H1 (cell line): Measurements from ENCODE around the gene LRP8. TPM values are rescaled to one million over a fixed set of nuclear protein-coding genes. Genes with fewer than 3 reads are reported as not detected.

Experiments used
- CTCF ChIA-PET: fragments of 300-600 bp; sonication (Branson Sonifier 250); formaldehyde crosslinking; loops from one replicate; lab custom pipeline; 2021; ENCODE audit not compliant: partially characterized antibody; lab: Charles Lee
- POLR2A ChIA-PET: fragments of 300-600 bp; sonication (Branson Sonifier 250); formaldehyde crosslinking; loops from one replicate; lab custom pipeline; 2021; ENCODE audit warnings: inconsistent platforms; ENCODE audit not compliant: partially characterized antibody; lab: Charles Lee
- DNase-seq, 2 experiments: peaks; one replicate each; pipeline versions ENCODE4 v3.0.0 to v3.0.0-alpha.2; 2010 to 2022; ENCODE audit warnings: low spot score in 2 of 2, low read depth in 1 of 2, mixed read lengths in 1 of 2
- FAIRE-seq: peaks from 2 replicates; lab custom pipeline; 2011; peaks lifted over from hg19 to GRCh38; lab: Jason Lieb, UNC
- H2AFZ ChIP-seq: 2 replicates; pipeline ENCODE4 v1.8.1; 2012; ENCODE audit warnings: low read length, inconsistent platforms
- H2AK5ac ChIP-seq: 2 replicates; pipeline ENCODE4 v1.6.1; 2013; ENCODE audit warnings: low read depth, low read length
- H2BK120ac ChIP-seq: replicated peaks from 2 replicates; pipeline ENCODE3; 2013; ENCODE audit warnings: low read depth, low read length, inconsistent platforms
- H2BK12ac ChIP-seq: 2 replicates; pipeline ENCODE4 v1.6.1; 2013; ENCODE audit warnings: low read depth, low read length
- H2BK15ac ChIP-seq: 2 replicates; pipeline ENCODE4 v1.6.1; 2013; ENCODE audit warnings: low read length
- H2BK20ac ChIP-seq: 2 replicates; pipeline ENCODE4 v1.6.1; 2013; ENCODE audit warnings: low read length
- H2BK5ac ChIP-seq: 2 replicates; pipeline ENCODE4 v1.6.1; 2013; ENCODE audit warnings: low read depth, low read length
- H3K14ac ChIP-seq: 2 replicates; pipeline ENCODE4 v1.6.1; 2013; ENCODE audit warnings: inconsistent platforms; ENCODE audit not compliant: insufficient read length
- H3K18ac ChIP-seq: 2 replicates; pipeline ENCODE4 v1.6.1; 2013; ENCODE audit warnings: low read length; ENCODE audit errors: extremely low read depth
- H3K23ac ChIP-seq: 2 replicates; pipeline ENCODE4 v1.6.1; 2013; ENCODE audit warnings: inconsistent platforms; ENCODE audit not compliant: insufficient read length
- H3K23me2 ChIP-seq: 2 replicates; pipeline ENCODE4 v1.6.1; 2013; ENCODE audit warnings: low read depth, low read length
- H3K27ac ChIP-seq: 2 replicates; pipeline ENCODE4 v1.6.1; 2011; ENCODE audit warnings: low read depth, low read length, inconsistent platforms
- H3K27me3 ChIP-seq, 4 experiments: replicated peaks in 1 of 4; 1 replicate in 1 of 4; 2 replicates in 3 of 4; pipeline versions ENCODE4 v1.6.1 to v1.8.1; 2011 to 2013; ENCODE audit warnings: low read length in 3 of 4, mild to moderate bottlenecking in 3 of 4, inconsistent platforms in 2 of 4, mixed read lengths in 2 of 4, moderate library complexity in 1 of 4; ENCODE audit not compliant: control insufficient read depth in 3 of 4, insufficient read depth in 3 of 4; ENCODE audit errors: extremely low read depth in 1 of 4
- H3K36me3 ChIP-seq, 4 experiments: 2 replicates each; pipeline versions ENCODE4 v1.6.1 to v1.8.1; 2011 to 2013; ENCODE audit warnings: mild to moderate bottlenecking in 4 of 4, low read length in 3 of 4, moderate library complexity in 2 of 4, control low read depth in 1 of 4, inconsistent platforms in 1 of 4; ENCODE audit not compliant: insufficient read depth in 4 of 4, control insufficient read depth in 2 of 4
- H3K4ac ChIP-seq: replicated peaks from 2 replicates; pipeline ENCODE3; 2013; ENCODE audit warnings: low read length, low read depth, mixed read lengths, inconsistent platforms; ENCODE audit not compliant: insufficient read length
- H3K4me1 ChIP-seq, 4 experiments: replicated peaks in 1 of 4; 1 replicate in 1 of 4; 2 replicates in 3 of 4; pipeline versions ENCODE4 v1.6.1 to v1.8.1; 2011 to 2013; ENCODE audit warnings: low read length in 3 of 4, inconsistent platforms in 2 of 4, mixed read lengths in 1 of 4; ENCODE audit not compliant: insufficient read depth in 4 of 4, control insufficient read depth in 3 of 4
- H3K4me2 ChIP-seq, 2 experiments: 2 replicates each; pipeline versions ENCODE4 v1.6.1 to v1.8.1; 2011 to 2013; ENCODE audit warnings: low read depth in 2 of 2, low read length in 2 of 2, control low read depth in 1 of 2, inconsistent platforms in 1 of 2, mild to moderate bottlenecking in 1 of 2; ENCODE audit not compliant: insufficient read depth in 1 of 2
- H3K4me3 ChIP-seq, 4 experiments: fragments of 200-600, 300-600 bp in 1 of 4; sonication (generic), shearing (Covaris generic), sonication (Bioruptor Twin) in 1 of 4; 2 replicates each; pipeline versions ENCODE4 v1.5.1 to v1.8.1; 2011 to 2016; ENCODE audit warnings: low read length in 4 of 4, low read depth in 3 of 4, control low read depth in 2 of 4, inconsistent platforms in 2 of 4, mild to moderate bottlenecking in 2 of 4, mixed read lengths in 1 of 4, moderate library complexity in 1 of 4; ENCODE audit not compliant: insufficient read depth in 2 of 4; ENCODE audit errors: extremely low read depth in 1 of 4
- H3K56ac ChIP-seq: replicated peaks from 2 replicates; pipeline ENCODE3; 2013; ENCODE audit warnings: low read depth, mild to moderate bottlenecking, mixed read lengths, low read length, inconsistent platforms; ENCODE audit not compliant: insufficient read length
- H3K79me1 ChIP-seq: 2 replicates; pipeline ENCODE4 v1.6.1; 2013; ENCODE audit warnings: low read depth, low read length, control low read depth
- H3K79me2 ChIP-seq, 2 experiments: 2 replicates each; pipeline versions ENCODE4 v1.6.1 to v1.8.1; 2012 to 2013; ENCODE audit warnings: low read length in 2 of 2, mild to moderate bottlenecking in 2 of 2, inconsistent platforms in 1 of 2; ENCODE audit not compliant: insufficient read depth in 2 of 2, control insufficient read depth in 1 of 2
- H3K9ac ChIP-seq, 4 experiments: replicated peaks in 1 of 4; 1 replicate in 1 of 4; 2 replicates in 3 of 4; pipeline versions ENCODE4 v1.6.1 to v1.8.1; 2011 to 2013; ENCODE audit warnings: low read depth in 3 of 4, low read length in 3 of 4, control low read depth in 2 of 4, mild to moderate bottlenecking in 2 of 4, moderate library complexity in 2 of 4, inconsistent platforms in 1 of 4; ENCODE audit errors: extremely low read depth in 1 of 4
- H3K9me3 ChIP-seq, 2 experiments: 2 replicates each; pipeline versions ENCODE4 v1.6.1 to v1.8.1; 2012 to 2013; ENCODE audit warnings: mild to moderate bottlenecking in 2 of 2, moderate library complexity in 2 of 2, control low read depth in 1 of 2, inconsistent platforms in 1 of 2, low read depth in 1 of 2, low read length in 1 of 2, mixed read lengths in 1 of 2; ENCODE audit not compliant: insufficient read depth in 2 of 2
- H4K20me1 ChIP-seq, 2 experiments: replicated peaks in 1 of 2; 2 replicates each; pipeline versions ENCODE3 to v1.8.1; 2011 to 2013; ENCODE audit warnings: inconsistent platforms in 2 of 2, low read length in 2 of 2, mild to moderate bottlenecking in 1 of 2; ENCODE audit not compliant: insufficient read depth in 2 of 2, control insufficient read depth in 1 of 2
- H4K5ac ChIP-seq: 2 replicates; pipeline ENCODE4 v1.6.1; 2013; ENCODE audit warnings: low read length, low read depth, mixed read lengths, inconsistent platforms; ENCODE audit not compliant: insufficient read length
- H4K8ac ChIP-seq: 2 replicates; pipeline ENCODE4 v1.8.0; 2013; ENCODE audit warnings: mild to moderate bottlenecking, moderate library complexity, low read length, inconsistent platforms; ENCODE audit not compliant: insufficient read depth; ENCODE audit errors: extremely low read depth
- H4K91ac ChIP-seq: replicated peaks from 2 replicates; pipeline ENCODE3; 2013; ENCODE audit warnings: low read length, mixed read lengths, inconsistent platforms; ENCODE audit not compliant: insufficient read length
- ATF3 ChIP-seq: IDR thresholded peaks from 2 replicates; pipeline ENCODE4 v1.6.1; 2011; ENCODE audit warnings: low read depth, mild to moderate bottlenecking, low read length; ENCODE audit not compliant: insufficient read depth
- GTF2F1 ChIP-seq: IDR thresholded peaks from 2 replicates; pipeline ENCODE4 v1.6.1; 2012; ENCODE audit warnings: low read depth, low read length, improper control_type of control experiment, borderline replicate concordance
- KDM5A ChIP-seq: fragments of 200-600 bp; IDR thresholded peaks from 2 replicates; pipeline ENCODE4 v1.7.1; 2012; ENCODE audit warnings: mild to moderate bottlenecking, low read length, inconsistent platforms, mixed read lengths
- SUZ12 ChIP-seq: fragments of 200-600 bp; sonication (generic); IDR thresholded peaks from 2 replicates; pipeline ENCODE4 v1.6.1; 2012; ENCODE audit warnings: mild to moderate bottlenecking, inconsistent platforms, low read length, moderate library complexity, mixed read lengths
- TBP ChIP-seq: IDR thresholded peaks from 2 replicates; pipeline ENCODE4 v1.6.1; 2011; ENCODE audit warnings: low read depth, low read length, improper control_type of control experiment
- USF2 ChIP-seq: IDR thresholded peaks from 2 replicates; pipeline ENCODE4 v1.6.1; 2011; ENCODE audit warnings: low read length, improper control_type of control experiment
- ZNF274 ChIP-seq: IDR thresholded peaks from 2 replicates; pipeline ENCODE4 v1.7.0; 2012; ENCODE audit warnings: low read length, borderline replicate concordance; ENCODE audit errors: extremely low read depth
- WGBS, 2 experiments: shearing (Covaris generic) in 1 of 2; methylation state at CpG; one replicate each; pipeline versions ENCODE4 v1.1.6 to v1.1.7; 2013 to 2015; ENCODE audit warnings: low lambda C conversion rate in 2 of 2, mixed read lengths in 2 of 2, inconsistent platforms in 1 of 2, low coverage in 1 of 2, missing lambda C conversion rate in 1 of 2; ENCODE audit not compliant: insufficient replicate concordance in 2 of 2, insufficient coverage in 1 of 2, insufficient read length in 1 of 2; ENCODE audit errors: extremely low coverage in 1 of 2, missing lambda C conversion rate in 1 of 2; 5-methylcytosine and 5-hydroxymethylcytosine counted together
- polyA plus RNA-seq, 7 experiments: library from polyadenylated mRNA; depleted of rRNA in 3 of 7; stranded (reverse) in 5 of 7; unstranded in 2 of 7; fragments of >200 nt in 5 of 7; fragments of 200-250 nt in 2 of 7; gene quantifications; 1 replicate in 5 of 7; 2 replicates in 1 of 7; 4 replicates in 1 of 7; pipeline versions ENCODE4 v1.2.1 to v1.2.3, GENCODE V29; 2011 to 2013; ENCODE audit warnings: missing spikeins in 2 of 7, mixed read lengths in 2 of 7
- total RNA-seq: library from RNA; stranded (reverse); fragmentation: NEBNext Ultra II Directional; extraction: Animal tissue kit (Norgen Biotek cat#: 25700); gene quantifications from 2 replicates; pipeline ENCODE4 v1.2.1, GENCODE V29; 2021

LRP8 gene
- total and polyA plus RNA-seq, 2 of the 8 experiments (the other 6 are each of a cell fraction or from before 2014, with no cell fraction given) = 63.2 to 66.4 TPM

GRCh38 chr1:53299233-53299632, 28.6 kb downstream of the LRP8 start:
- ChIA-PET CTCF (interaction anchor here (1.4 to 2.4 kb wide), 4 partner anchors 8 to 170 kb away, joined by 4 to 12 read pairs (median 6); no protein-coding TSS in a partner anchor), POLR2A (interaction anchor here (1.1 to 1.7 kb wide), 2 partner anchors 9 to 12 kb away, joined by 4 read pairs; no protein-coding TSS in a partner anchor)
- Histone ChIP-seq H2BK5ac (peak overlapping the region; percentile 66), H2AK5ac (no peak overlapping the region), H4K91ac (no peak overlapping the region), H3K4me1 (peaks cover 0 to 7% (median 3%) of the 10 kb centered on the region in 4 experiments; a peak in 5 of 7 replicates), H4K5ac (no peak overlapping the region), H4K20me1 (peaks cover 17 to 51% of the 10 kb centered on the region in 2 experiments), H3K14ac (no peak overlapping the region), H2BK12ac (no peak overlapping the region), H4K8ac (no peak overlapping the region), H3K56ac (no peak overlapping the region), H3K4me3 (no peak overlapping the region), H3K4ac (no peak overlapping the region), H3K27ac (no peak overlapping the region), H2AFZ (no peak overlapping the region), H2BK15ac (no peak overlapping the region), H3K23me2 (no peaks in the 10 kb centered on the region), H3K18ac (no peak overlapping the region), H3K23ac (no peak overlapping the region), H3K36me3 (no peaks in the 10 kb centered on the region), H2BK120ac (no peak overlapping the region), H3K9me3 (no peaks in the 10 kb centered on the region), H3K27me3 (no peaks in the 10 kb centered on the region), H3K4me2 (no peak overlapping the region), H2BK20ac (no peak overlapping the region), H3K9ac (no peak overlapping the region; a peak in 2 of 7 replicates), H3K79me1 (peaks cover 40% of the 10 kb centered on the region), H3K79me2 (peaks cover 0 to 75% of the 10 kb centered on the region in 2 experiments; a peak in 2 of 4 replicates)
- TF ChIP-seq KDM5A (no peak), ATF3 (no peak), GTF2F1 (no peak), SUZ12 (no peak), USF2 (no peak), TBP (no peak), ZNF274 (no peak)
- no peak for DNase-seq
- no peak for FAIRE-seq
- WGBS, 2 experiments = 90% methylated on average over 3 of the region's 3 CpGs; no CpG with 5 or more reads in 1 of the 2 experiments
